ENCODE results near the gene MRPL9.

DNA sequence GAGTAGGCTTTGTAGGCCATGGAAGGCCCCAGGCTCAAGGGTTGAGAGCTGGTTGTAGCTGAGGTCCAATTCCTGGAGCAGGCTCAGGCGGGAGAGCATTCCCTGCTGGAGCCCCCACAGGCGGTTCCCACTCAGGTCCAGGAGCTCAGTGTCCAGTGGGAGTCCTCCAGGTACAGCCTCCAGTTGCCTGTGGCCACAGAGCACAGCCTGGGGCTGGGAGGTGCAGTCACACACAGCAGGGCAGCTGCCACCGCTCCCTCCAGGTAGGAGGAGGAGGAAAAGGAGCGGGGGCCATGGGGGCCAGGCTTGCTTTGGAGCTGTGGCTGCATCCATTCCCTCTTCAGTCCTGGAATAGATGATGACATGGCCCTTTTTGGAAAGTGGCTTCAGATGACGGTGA lies 39.1 kb upstream of the MRPL9 start:
- no peak for TF ChIP-seq POLR2A (IDR thresholded peaks at IDR 0.05)
- TF ChIP-seq, protein P1, sequence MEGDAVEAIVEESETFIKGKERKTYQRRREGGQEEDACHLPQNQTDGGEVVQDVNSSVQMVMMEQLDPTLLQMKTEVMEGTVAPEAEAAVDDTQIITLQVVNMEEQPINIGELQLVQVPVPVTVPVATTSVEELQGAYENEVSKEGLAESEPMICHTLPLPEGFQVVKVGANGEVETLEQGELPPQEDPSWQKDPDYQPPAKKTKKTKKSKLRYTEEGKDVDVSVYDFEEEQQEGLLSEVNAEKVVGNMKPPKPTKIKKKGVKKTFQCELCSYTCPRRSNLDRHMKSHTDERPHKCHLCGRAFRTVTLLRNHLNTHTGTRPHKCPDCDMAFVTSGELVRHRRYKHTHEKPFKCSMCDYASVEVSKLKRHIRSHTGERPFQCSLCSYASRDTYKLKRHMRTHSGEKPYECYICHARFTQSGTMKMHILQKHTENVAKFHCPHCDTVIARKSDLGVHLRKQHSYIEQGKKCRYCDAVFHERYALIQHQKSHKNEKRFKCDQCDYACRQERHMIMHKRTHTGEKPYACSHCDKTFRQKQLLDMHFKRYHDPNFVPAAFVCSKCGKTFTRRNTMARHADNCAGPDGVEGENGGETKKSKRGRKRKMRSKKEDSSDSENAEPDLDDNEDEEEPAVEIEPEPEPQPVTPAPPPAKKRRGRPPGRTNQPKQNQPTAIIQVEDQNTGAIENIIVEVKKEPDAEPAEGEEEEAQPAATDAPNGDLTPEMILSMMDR (IDR thresholded peaks at IDR 0.05 in 4 of 5, conservative IDR thresholded peaks at IDR 0.05 in 1 of 5), result no peak

All from gastrocnemius medialis (tissue), 4 donors.